ENCODE measurements around the gene PSENEN. TPM values are rescaled to one million over a fixed set of nuclear protein-coding genes. Genes with fewer than 3 reads are reported as not detected.

Gene PSENEN, protein sequence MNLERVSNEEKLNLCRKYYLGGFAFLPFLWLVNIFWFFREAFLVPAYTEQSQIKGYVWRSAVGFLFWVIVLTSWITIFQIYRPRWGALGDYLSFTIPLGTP
- 17.9 and 32.1 TPM in 2 replicates for total RNA-seq

DNA sequence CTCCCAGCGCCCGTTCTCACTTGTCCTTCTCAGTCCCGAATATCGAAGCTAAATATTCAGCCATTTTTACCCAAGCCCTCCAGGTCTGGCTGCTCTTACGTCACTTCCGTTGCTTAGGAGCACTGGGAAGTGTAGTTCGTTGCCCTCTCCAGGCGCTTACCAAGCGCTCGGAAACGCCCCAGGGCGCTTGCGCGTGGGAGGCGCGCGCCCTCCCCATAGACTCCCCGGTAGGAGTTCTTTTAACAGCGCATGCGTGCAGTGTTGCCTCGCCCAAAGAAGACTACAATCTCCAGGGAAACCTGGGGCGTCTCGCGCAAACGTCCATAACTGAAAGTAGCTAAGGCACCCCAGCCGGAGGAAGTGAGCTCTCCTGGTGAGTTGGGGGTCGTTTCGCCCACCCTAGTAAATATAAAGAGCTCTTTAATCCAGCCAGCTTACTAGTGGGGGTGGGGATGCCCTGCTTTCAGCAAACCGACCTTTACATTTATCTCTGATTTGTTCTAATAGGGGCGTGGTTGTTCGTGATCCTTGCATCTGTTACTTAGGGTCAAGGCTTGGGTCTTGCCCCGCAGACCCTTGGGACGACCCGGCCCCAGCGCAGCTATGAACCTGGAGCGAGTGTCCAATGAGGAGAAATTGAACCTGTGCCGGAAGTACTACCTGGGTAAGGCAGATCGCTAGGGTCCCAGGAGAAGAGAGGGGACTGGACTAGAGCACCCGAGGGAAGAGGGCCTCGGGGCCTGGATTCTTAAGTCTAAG, at the start of gene PSENEN, which contains the start of gene U2AF1L4:
Gene PSENEN, plus strand, starts transcription at position 324 of the 759 bp plus-strand sequence. Its CDS starts 280 bp downstream, at position 604.
Gene U2AF1L4, minus strand, starts transcription at position 91 of the 759 bp plus-strand sequence. Its CDS starts 27 bp downstream, at position 64.

DNA sequence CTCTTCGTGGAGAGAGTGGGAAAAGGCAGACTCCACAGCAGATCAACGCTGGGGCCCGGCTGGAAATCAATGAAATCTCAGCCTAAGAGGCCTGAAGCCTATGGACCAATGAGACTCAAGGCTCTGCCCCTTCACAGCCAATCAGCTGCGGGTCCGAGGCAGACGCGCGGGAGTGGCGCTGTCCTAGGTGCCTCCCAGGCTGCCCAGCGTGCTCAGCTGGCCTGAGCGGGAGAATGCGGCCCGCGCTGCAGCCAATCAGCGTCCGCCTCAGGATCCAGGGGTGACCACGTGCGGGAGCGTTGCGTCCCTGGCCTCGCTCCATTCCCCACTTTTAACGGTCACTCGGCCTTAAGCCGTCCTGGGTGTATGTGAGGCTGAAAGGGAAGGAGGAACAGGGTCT, 41.2 kb upstream of the PSENEN start, which contains the start of gene ZBTB32:
Gene ZBTB32, plus strand, starts transcription at position 341 of the 400 bp plus-strand sequence. CDS start 10,069 bp downstream, outside the sequence.

DNA sequence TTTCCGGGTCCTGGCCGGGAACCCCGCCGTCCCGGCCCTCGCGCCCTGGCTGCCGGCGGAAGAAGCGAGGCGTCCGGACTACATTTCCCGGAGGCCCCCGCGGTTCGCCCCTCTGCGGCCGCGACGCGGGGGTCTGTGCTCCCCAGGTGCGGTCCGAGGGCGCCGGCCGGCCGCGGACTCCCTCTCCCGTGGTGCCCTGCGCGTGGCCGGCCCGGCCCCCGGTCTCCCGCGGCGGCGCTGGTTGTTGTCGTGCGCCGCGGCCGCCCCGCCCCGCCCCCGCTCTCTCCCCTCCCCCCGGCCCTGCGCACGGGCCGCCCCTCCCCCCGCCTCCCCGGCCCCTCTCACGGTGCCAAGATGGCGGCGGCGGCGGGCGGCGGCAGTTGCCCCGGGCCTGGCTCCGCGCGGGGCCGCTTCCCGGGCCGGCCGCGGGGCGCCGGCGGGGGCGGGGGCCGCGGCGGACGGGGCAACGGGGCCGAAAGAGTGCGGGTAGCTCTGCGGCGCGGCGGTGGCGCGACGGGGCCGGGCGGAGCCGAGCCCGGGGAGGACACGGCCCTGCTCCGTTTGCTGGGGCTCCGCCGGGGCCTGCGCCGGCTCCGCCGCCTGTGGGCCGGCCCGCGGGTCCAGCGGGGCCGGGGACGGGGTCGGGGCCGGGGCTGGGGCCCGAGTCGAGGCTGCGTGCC, 27.6 kb upstream of the PSENEN start, which contains the start of gene KMT2B:
Gene KMT2B, plus strand, starts transcription at position 339 of the 680 bp plus-strand sequence. Its CDS starts 16 bp downstream, at position 355.

DNA sequence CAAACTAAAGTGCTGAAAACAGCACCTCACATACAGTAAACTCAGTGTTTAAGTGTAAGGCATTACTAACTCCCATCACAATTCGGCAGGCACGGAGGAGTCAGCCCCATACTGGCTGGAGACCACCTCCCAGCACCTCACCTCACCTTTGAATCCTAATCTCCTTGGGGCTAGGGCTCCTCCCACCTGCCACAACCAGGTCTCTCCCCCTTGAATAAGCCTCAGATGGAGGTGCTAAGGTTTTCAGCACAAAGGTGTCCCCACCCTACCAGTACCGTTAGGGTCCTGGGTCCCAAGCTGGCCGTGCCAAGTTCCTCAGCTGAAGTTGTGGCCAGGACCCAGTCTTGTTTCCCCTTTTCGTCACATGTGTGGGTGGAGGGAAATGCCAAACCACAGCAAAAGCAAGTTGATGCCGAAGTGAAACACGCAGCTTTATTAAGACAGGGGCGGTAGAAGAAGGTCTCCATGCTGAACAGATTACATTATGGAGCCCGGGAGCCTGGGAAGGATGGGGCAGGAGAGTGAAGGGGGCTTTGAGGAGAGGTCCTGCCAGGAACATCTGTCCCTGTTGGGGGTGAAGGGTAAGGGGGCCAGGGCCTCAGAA, 3.2 kb upstream of the PSENEN start, which contains the start of gene IGFLR1:
Gene IGFLR1, minus strand, starts transcription at position 332 of the 604 bp plus-strand sequence. CDS start 1,272 bp downstream, outside the sequence.

DNA sequence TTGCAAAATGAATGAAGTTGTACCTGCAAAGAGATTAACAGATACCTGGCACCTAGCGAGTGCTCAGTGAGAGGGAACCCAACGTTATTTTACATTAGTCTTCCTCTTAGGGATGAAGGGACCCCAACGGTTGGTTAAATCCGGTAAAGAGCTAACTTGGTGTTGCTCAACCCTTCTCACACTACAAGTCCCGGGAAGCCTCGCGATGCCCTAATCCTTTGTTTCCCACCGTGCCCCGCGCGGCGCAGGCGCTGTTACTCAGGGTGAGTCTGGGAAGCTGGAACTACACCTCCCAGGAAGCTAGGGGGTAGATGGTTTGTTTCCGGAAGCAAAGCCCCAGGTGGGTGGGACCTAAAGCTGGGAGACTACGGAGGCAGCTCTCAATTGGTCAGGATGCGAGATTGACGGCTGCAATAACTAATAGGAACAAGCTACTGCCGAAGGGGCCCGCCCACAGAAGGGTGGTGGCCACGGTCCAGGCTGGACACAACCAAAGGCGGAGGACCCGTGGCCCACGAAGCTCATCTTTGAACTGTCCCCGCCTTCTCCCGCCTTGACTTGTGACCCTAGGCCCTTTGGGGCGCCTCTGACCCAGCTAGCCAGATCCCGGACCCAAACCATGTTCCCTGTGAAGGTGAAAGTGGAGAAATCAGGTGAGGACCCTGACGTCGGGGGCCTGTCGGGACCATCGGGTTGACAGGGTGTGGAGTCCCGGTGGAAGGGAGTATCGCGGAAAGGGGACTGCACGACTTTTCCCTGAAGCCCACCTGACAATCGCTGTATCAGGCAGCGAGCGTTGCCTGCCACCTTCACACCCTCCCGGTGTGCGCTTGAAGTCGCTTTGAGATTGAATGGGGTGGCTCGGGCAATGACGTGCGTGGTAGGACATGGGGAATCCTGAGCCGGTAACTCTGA, 2.9 kb downstream of the PSENEN start, which contains the start of gene LIN37:
Gene LIN37, plus strand, starts transcription at position 471 of the 915 bp plus-strand sequence. Its CDS starts 149 bp downstream, at position 620.

DNA sequence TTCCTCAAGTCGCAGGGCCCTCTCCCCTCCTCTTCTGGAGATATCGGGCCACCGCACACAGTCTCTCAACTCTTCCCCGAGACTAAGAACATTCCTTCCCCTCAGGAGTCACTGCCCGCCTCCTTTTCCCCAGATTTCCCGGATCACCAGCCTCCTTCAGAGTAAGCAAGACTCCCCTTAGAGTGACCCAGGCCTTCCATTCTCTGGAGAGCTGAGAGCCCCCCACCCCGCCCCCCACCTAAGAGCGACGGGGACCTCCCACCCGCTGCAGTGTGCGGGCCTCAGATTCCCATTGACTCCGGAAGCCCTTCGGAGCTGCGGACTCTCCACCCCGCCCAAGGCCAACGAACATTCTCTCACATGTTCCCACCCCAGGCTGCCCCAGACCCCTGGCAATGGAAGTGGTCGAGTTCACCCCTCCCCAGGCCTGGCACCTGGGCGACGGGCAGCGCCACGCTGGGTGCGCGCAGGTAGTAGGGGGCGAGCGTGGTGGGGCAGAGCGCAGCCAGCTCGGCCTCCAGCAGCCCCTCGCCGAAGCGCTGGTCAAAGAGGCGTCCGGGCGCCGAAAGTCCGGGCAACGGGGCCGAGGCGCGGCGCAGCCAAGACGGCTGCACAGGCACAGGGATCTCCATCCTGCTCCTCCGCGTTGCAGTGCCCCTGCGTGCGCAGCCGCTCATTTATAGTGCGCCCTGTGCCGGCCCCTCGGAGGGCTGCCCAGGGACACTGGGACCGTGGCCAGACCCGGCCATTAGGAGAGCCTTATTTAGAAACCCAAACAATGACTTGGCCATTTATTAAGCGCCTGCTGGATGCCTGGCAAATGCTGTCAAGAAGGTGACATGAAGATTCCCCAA, 11.2 kb downstream of the PSENEN start, which contains the start of gene HSPB6:
Gene HSPB6, minus strand, starts transcription at position 653 of the 854 bp plus-strand sequence. Its CDS starts 21 bp downstream, at position 632.

DNA sequence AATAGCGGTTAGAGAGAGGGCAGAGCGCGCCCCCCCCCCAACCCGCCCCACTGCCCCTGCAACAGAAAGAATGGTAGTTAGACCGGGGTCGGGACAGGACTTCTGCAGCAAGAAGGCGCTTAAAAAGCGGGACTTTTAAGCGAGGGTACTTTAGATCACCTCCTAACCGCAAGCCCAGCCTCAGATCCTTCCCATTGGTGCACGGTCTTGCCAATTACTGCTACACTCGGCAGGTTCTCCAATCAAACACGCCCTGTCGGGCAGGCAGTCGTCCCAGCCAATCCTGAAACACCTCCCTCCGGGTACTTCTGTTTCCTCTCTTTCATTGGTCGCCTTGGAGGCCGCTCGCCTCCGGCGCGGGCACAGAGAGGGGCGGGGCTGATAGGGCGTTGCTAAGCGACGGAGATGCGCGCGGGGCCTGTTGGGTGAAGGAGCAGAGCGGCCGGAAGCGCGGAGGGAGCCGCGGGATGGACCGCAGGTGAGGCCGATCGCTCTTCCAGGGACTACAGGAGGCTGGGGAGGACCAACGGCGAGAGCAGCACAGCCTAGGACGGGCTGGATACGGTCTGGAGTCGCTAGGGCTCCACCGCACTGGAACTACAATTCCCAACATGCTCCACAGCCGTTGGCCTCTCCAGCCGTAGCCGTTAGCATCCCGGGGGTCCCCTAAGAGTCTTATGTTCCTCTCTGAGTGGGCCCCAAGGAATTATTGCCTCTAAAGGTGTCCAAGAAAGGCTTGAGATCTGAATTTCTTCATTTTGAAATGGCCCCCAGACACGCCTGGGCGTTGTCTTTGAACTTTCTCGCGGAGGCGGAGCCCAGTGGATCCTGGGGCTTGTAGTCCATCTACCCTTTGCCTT, 12.5 kb downstream of the PSENEN start, which contains the start of gene PROSER3:
Gene PROSER3, plus strand, starts transcription at position 428 of the 860 bp plus-strand sequence. Its CDS starts 40 bp downstream, at position 468.

DNA sequence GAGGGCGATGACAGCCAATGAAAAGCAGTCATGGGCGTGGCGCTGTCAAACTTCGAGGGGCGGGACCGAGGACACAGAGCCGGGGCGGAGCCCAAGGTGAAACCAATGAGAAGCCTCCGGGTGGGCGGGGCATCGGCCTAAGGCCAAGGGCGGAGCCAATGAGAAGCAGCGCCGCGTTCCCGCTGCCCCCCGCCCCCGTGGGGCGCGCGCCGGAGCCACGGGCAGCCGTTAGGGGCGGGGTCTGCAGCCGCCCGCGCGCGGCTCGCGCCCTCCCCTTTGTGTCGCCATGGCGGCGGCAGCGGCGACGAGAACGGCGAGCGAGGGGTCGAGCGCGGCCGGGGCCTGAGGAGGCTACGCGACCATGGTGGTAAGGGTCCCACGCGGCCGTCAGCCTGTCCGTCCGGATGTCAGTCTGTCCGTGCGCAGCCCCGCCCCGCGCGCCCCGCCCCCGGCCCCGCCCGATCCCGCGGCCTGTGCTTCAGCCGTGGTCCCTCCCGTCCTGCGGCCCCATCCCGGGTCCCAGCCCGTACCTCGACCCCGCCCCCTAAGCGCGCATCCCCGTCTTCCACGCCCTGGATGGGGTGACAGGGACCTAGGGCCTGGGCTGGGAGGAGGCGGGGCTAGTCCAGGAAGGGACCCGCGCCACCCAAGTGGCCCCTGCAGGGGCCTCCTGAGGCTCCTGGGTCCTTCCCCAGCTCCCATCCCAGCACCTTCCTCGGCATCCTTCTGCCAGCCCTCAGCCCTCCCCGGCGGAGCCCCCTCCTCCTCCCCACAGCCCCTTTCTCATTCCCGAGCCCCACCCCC, 30.0 kb downstream of the PSENEN start, which contains the start of gene ARHGAP33:
Gene ARHGAP33, plus strand, starts transcription at position 267 of the 804 bp plus-strand sequence. Its CDS starts 95 bp downstream, at position 362.

Other genes starting within 250 kb of the PSENEN start
- gene DMKN, start 232.0 kb upstream of the PSENEN start, total RNA-seq = not detected in 2 replicates
- not detected in 2 replicates for gene SBSN, start 217.3 kb upstream of the PSENEN start, total RNA-seq
- not detected in 2 replicates for gene GAPDHS, start 212.2 kb upstream of the PSENEN start, total RNA-seq
- gene TMEM147, start 200.0 kb upstream of the PSENEN start, total RNA-seq = 97.0 and 97.3 TPM in 2 replicates
- not detected in 2 replicates for gene ATP4A, start 182.0 kb upstream of the PSENEN start, total RNA-seq
- not detected in 2 replicates for gene PMIS2, start 159.5 kb upstream of the PSENEN start, total RNA-seq
- 13.0 and 13.1 TPM in 2 replicates for gene HAUS5, start 132.9 kb upstream of the PSENEN start, total RNA-seq
- 93.7 and 102 TPM in 2 replicates for gene RBM42, start 116.6 kb upstream of the PSENEN start, total RNA-seq
- gene ETV2, start 103.9 kb upstream of the PSENEN start, total RNA-seq = 0.30 and 0.87 TPM in 2 replicates
- gene COX6B1, start 97.3 kb upstream of the PSENEN start, total RNA-seq = 571 and 586 TPM in 2 replicates
- gene UPK1A, start 79.1 kb upstream of the PSENEN start, total RNA-seq = not detected in 2 replicates
- gene ZBTB32, start 41.1 kb upstream of the PSENEN start, total RNA-seq = not detected in 2 replicates
- 8.9 and 10.5 TPM in 2 replicates for gene KMT2B, start 27.6 kb upstream of the PSENEN start, total RNA-seq
- gene IGFLR1, start 3.2 kb upstream of the PSENEN start, total RNA-seq = 14.1 and 16.2 TPM in 2 replicates
- gene U2AF1L4, start 233 bp upstream of the PSENEN start, total RNA-seq = 2.1 and 2.7 TPM in 2 replicates
- gene LIN37, start 2.9 kb downstream of the PSENEN start, total RNA-seq = 8.8 and 12.2 TPM in 2 replicates
- 0.25 TPM in 1 of 2 replicates, not detected in the other for gene HSPB6, start 11.4 kb downstream of the PSENEN start, total RNA-seq
- gene PROSER3, start 12.5 kb downstream of the PSENEN start, total RNA-seq = 9.4 and 13.3 TPM in 2 replicates
- gene ARHGAP33, start 29.9 kb downstream of the PSENEN start, total RNA-seq = 2.1 and 2.6 TPM in 2 replicates
- not detected in 2 replicates for gene PRODH2, start 67.2 kb downstream of the PSENEN start, total RNA-seq
- not detected in 2 replicates for gene NPHS1, start 106.9 kb downstream of the PSENEN start, total RNA-seq
- gene KIRREL2, start 111.3 kb downstream of the PSENEN start, total RNA-seq = not detected in 2 replicates
- 3.9 and 7.4 TPM in 2 replicates for gene APLP1, start 122.9 kb downstream of the PSENEN start, total RNA-seq
- 2.2 and 2.7 TPM in 2 replicates for gene NFKBID, start 154.9 kb downstream of the PSENEN start, total RNA-seq
- gene HCST, start 156.9 kb downstream of the PSENEN start, total RNA-seq = not detected in 2 replicates
- not detected in 2 replicates for gene TYROBP, start 162.6 kb downstream of the PSENEN start, total RNA-seq
- 4.5 and 5.2 TPM in 2 replicates for gene LRFN3, start 190.7 kb downstream of the PSENEN start, total RNA-seq
- gene SDHAF1, start 249.5 kb downstream of the PSENEN start, total RNA-seq = 17.8 and 19.1 TPM in 2 replicates

Measured in mammary microvascular endothelial cell (primary cell).